Measurements from ENCODE around the gene NFIA. TPM values are rescaled to one million over a fixed set of nuclear protein-coding genes. Genes with fewer than 3 reads are reported as not detected.

The NFIA gene
- total RNA-seq, 4 donors from 2014 or later = 27.9 to 79.9 (median 36.7) TPM

- Histone ChIP-seq H3K9me3 (no peaks in the 10 kb centered on the region), H3K4me3 (no peak overlapping the region), H3K27ac (no peak overlapping the region), H3K36me3 (no peaks in the 10 kb centered on the region), H3K4me1 (peaks cover 0 to 41% (median 23%) of the 10 kb centered on the region in 3 donors), H3K27me3 (no peaks in the 10 kb centered on the region)
- TF ChIP-seq CTCF (IDR thresholded peaks at IDR 0.05) (no peak), POLR2A (IDR thresholded peaks at IDR 0.05) (no peak)
- intact Hi-C loops (cut with DNase I) = no loop called here
- DNase-seq = no peak
These were observed 125.8 kb downstream of the NFIA start for GRCh38 chr1:61208172-61208571.

- TF ChIP-seq POLR2A (IDR thresholded peaks at IDR 0.05) (no peak), CTCF (IDR thresholded peaks at IDR 0.05) (no peak)
These were observed 126.5 kb downstream of the NFIA start for GRCh38 chr1:61208831-61209230.

GRCh38 chr1:61210435-61211154, 128.2 kb downstream of the NFIA start:
- Histone ChIP-seq H3K27me3 (no peaks in the 10 kb centered on the region), H3K4me3 (no peak overlapping the region), H3K36me3 (peaks cover 0 to 5% (median 0%) of the 10 kb centered on the region in 3 donors), H3K4me1 (peaks cover 0 to 41% (median 13%) of the 10 kb centered on the region in 3 donors), H3K9me3 (no peaks in the 10 kb centered on the region), H3K27ac (no peak overlapping the region)
- DNase-seq = no peak
- 77 to 79% methylated on average over 3 of the region's 3 CpGs for WGBS, 2 donors
- no peak for TF ChIP-seq POLR2A (IDR thresholded peaks at IDR 0.05)
- TF ChIP-seq CTCF (IDR thresholded peaks at IDR 0.05) = peak in 1 of 6 experiments; percentile 11
- intact Hi-C loops (cut with DNase I) = no loop called here

More at GRCh38 chr1:61208831-61209230, 126.5 kb downstream of the NFIA start:
- H3K27me3 ChIP-seq = no peaks in the 10 kb centered on the region
- no peak overlapping the region for H3K4me3 ChIP-seq
- H3K27ac ChIP-seq = no peak overlapping the region
- intact Hi-C loops (cut with DNase I) = no loop called here
- 49% methylated on average over 2 of the region's 2 CpGs for whole genome bisulfite sequencing, 2 donors
- H3K9me3 ChIP-seq = no peaks in the 10 kb centered on the region
- peaks cover 0 to 40% (median 19%) of the 10 kb centered on the region in 3 donors for H3K4me1 ChIP-seq
- no peak for DNase-seq
- H3K36me3 ChIP-seq = peaks cover 0 to 4% (median 0%) of the 10 kb centered on the region in 3 donors

GRCh38 chr1:61213245-61214011, 131.1 kb downstream of the NFIA start:
- 88 to 89% methylated on average over 12 of the region's 12 CpGs for WGBS, 2 donors
- TF ChIP-seq POLR2A (IDR thresholded peaks at IDR 0.05) (no peak), CTCF (IDR thresholded peaks at IDR 0.05) (no peak)
- H3K9me3 ChIP-seq = no peaks in the 10 kb centered on the region
- no peak overlapping the region for H3K27ac ChIP-seq
- H3K36me3 ChIP-seq = peaks cover 0 to 5% (median 0%) of the 10 kb centered on the region in 3 donors
- peaks cover 0 to 42% (median 11%) of the 10 kb centered on the region in 3 donors for H3K4me1 ChIP-seq
- no peak overlapping the region for H3K4me3 ChIP-seq
- no peaks in the 10 kb centered on the region for H3K27me3 ChIP-seq
- no peak for DNase-seq
- intact Hi-C loops (cut with DNase I) = no loop called here

- no peaks in the 10 kb centered on the region for H3K9me3 ChIP-seq
- no peak overlapping the region for H3K27ac ChIP-seq
- no peak for TF ChIP-seq CTCF (IDR thresholded peaks at IDR 0.05)
- no peak for TF ChIP-seq POLR2A (IDR thresholded peaks at IDR 0.05)
- no peak overlapping the region for H3K4me3 ChIP-seq
- DNase-seq = no peak
- peaks cover 0 to 5% (median 0%) of the 10 kb centered on the region in 3 donors for H3K36me3 ChIP-seq
- intact Hi-C loops (cut with DNase I) = no loop called here
- 90% methylated on average over 2 of the region's 2 CpGs for WGBS, 2 donors
- no peaks in the 10 kb centered on the region for H3K27me3 ChIP-seq
- H3K4me1 ChIP-seq = peaks cover 0 to 36% (median 5%) of the 10 kb centered on the region in 3 donors
These were observed 132.8 kb downstream of the NFIA start for GRCh38 chr1:61215119-61215518.

Measured in esophagus squamous epithelium (tissue), 5 donors.